HEK293 (cell line): ENCODE results near the gene PHTF1.

Source experiments
- CTCF ChIP-seq: fragments of 450-650 bp; formaldehyde crosslinking; IDR thresholded peaks from 2 replicates; pipeline ENCODE4 v1.5.1; 2016; ENCODE audit warnings: missing biosample characterization, missing genetic modification characterization
- GLIS2 ChIP-seq: fragments of 450-650 bp; formaldehyde crosslinking; IDR thresholded peaks from 2 replicates; pipeline ENCODE4 v1.5.1; 2016; ENCODE audit warnings: missing biosample characterization, missing genetic modification characterization
- KLF16 ChIP-seq: fragments of 450-650 bp; formaldehyde crosslinking; IDR thresholded peaks from 2 replicates; pipeline ENCODE4 v1.5.1; 2017; ENCODE audit warnings: missing biosample characterization, missing genetic modification characterization
- PATZ1 ChIP-seq: fragments of 450-650 bp; formaldehyde crosslinking; IDR thresholded peaks from 2 replicates; pipeline ENCODE4 v1.5.1; 2016; ENCODE audit warnings: missing biosample characterization, missing genetic modification characterization
- YY1 ChIP-seq: fragments of 450-650 bp; formaldehyde crosslinking; IDR thresholded peaks from 2 replicates; pipeline ENCODE4 v1.5.1; 2018; ENCODE audit warnings: missing biosample characterization, missing genetic modification characterization
- ZNF18 ChIP-seq: fragments of 450-650 bp; formaldehyde crosslinking; IDR thresholded peaks from 2 replicates; pipeline ENCODE4 v1.5.1; 2016; ENCODE audit warnings: missing biosample characterization, missing genetic modification characterization
- ZNF274 ChIP-seq, 2 experiments: fragments of 200-500 bp in 1 of 2; fragments of 450-650 bp in 1 of 2; sonication (Bioruptor generic) in 1 of 2; formaldehyde crosslinking in 1 of 2; IDR thresholded peaks; 2 replicates each; pipeline versions ENCODE4 v1.5.1 to v1.6.1; 2014 to 2016; ENCODE audit warnings: borderline replicate concordance in 1 of 2, inconsistent platforms in 1 of 2, low read length in 1 of 2, missing biosample characterization in 1 of 2, missing genetic modification characterization in 1 of 2
- ZNF311 ChIP-seq: fragments of 450-650 bp; formaldehyde crosslinking; IDR thresholded peaks from 2 replicates; pipeline ENCODE4 v1.5.1; 2017; ENCODE audit warnings: missing biosample characterization, missing genetic modification characterization, borderline replicate concordance
- ZNF514 ChIP-seq: fragments of 450-650 bp; formaldehyde crosslinking; IDR thresholded peaks from 2 replicates; pipeline ENCODE4 v1.5.1; 2016; ENCODE audit warnings: missing biosample characterization, missing genetic modification characterization
- ZNF530 ChIP-seq: fragments of 450-650 bp; formaldehyde crosslinking; IDR thresholded peaks from 2 replicates; pipeline ENCODE4 v1.5.1; 2016; ENCODE audit warnings: low read depth, missing biosample characterization, missing genetic modification characterization
- ZNF549 ChIP-seq: fragments of 450-650 bp; IDR thresholded peaks from 2 replicates; pipeline ENCODE4 v1.5.1; 2018; ENCODE audit warnings: missing biosample characterization, missing genetic modification characterization, mild to moderate bottlenecking, inconsistent platforms, moderate library complexity
- ZSCAN18 ChIP-seq: fragments of 450-650 bp; formaldehyde crosslinking; IDR thresholded peaks from 2 replicates; pipeline ENCODE4 v1.5.1; 2016; ENCODE audit warnings: missing biosample characterization, missing genetic modification characterization

GRCh38 chr1:113669988-113670387 is 89.3 kb downstream of the PHTF1 start:
- TF ChIP-seq CTCF (tag by site-specific recombination) = no peak
- no peak for TF ChIP-seq PATZ1 (tag by site-specific recombination)
- no peak for TF ChIP-seq ZNF311
- no peak for TF ChIP-seq ZNF514 (tag by site-specific recombination)
- no peak for TF ChIP-seq KLF16
- no peak for TF ChIP-seq ZNF18 (tag by site-specific recombination)
- no peak for TF ChIP-seq YY1 (tag by site-specific recombination)
- TF ChIP-seq GLIS2 = no peak
- no peak for TF ChIP-seq ZNF549 (tag by site-specific recombination)
- no peak for TF ChIP-seq ZNF530 (tag by site-specific recombination)
- no peak for TF ChIP-seq ZSCAN18 (tag by site-specific recombination)
- no peak for TF ChIP-seq ZNF274 (IDR thresholded peaks at IDR 0.05; ENCODE audit: low read length)
- no peak for TF ChIP-seq ZNF274 (tag by site-specific recombination; IDR thresholded peaks at IDR 0.05; ENCODE audit: borderline replicate concordance)
